Colonic mucosa (tissue), 4 donors: ENCODE results near the gene HOMER1. TPM values are rescaled to one million over a fixed set of nuclear protein-coding genes. Genes with fewer than 3 reads are reported as not detected.

Source experiments
- DNase-seq: peaks from one replicate; pipeline ENCODE4 v3.0.0-alpha.2; 2020
- H3K27ac ChIP-seq: fragments of 200-600 bp; one replicate; pipeline ENCODE4 v1.8.0; 2021
- H3K27me3 ChIP-seq: fragments of 200-600 bp; one replicate; pipeline ENCODE4 v1.8.0; 2021
- H3K36me3 ChIP-seq: fragments of 200-600 bp; one replicate; pipeline ENCODE4 v1.8.0; 2021
- H3K4me1 ChIP-seq: fragments of 200-600 bp; one replicate; pipeline ENCODE4 v1.8.0; 2021; ENCODE audit warnings: mild to moderate bottlenecking
- H3K4me3 ChIP-seq: fragments of 200-600 bp; one replicate; pipeline ENCODE4 v1.8.0; 2021
- H3K9ac ChIP-seq, 2 donors: one replicate each; pipeline ENCODE4 v1.7.0; 2013; ENCODE audit warnings: control low read depth in 2 of 2, low read depth in 2 of 2, low read length in 2 of 2
- H3K9me3 ChIP-seq: fragments of 200-600 bp; one replicate; pipeline ENCODE4 v1.8.0; 2021
- intact Hi-C: fragments of 100-400 bp; cut with DNase I; formaldehyde crosslinking; loops from one replicate; pipeline ENCODE4 v1.14.1; 2022
- total RNA-seq, 2 donors: library from RNA; stranded (reverse); fragmentation: NEBNext Ultra II Directional in 1 of 2; extraction: Animal tissue kit (Norgen Biotek cat#: 25700) in 1 of 2; gene quantifications; one replicate each; pipeline ENCODE4 v1.2.1, GENCODE V29; 2021
- TF ChIP-seq, protein P1 (sequence below): fragments of 200-600 bp; IDR thresholded peaks from one replicate; pipeline ENCODE4 v1.8.0; 2022; ENCODE audit warnings: antibody characterized with exemption, mild to moderate bottlenecking
- donor health status: healthy.
- donor health status: DM: no; HTN: no; CAD: no.
- donor health status: DM: no; HTN: no; CAD: no.

Gene HOMER1, protein sequence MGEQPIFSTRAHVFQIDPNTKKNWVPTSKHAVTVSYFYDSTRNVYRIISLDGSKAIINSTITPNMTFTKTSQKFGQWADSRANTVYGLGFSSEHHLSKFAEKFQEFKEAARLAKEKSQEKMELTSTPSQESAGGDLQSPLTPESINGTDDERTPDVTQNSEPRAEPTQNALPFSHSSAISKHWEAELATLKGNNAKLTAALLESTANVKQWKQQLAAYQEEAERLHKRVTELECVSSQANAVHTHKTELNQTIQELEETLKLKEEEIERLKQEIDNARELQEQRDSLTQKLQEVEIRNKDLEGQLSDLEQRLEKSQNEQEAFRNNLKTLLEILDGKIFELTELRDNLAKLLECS
- 1 to 10 TPM in 1 of 2 donors, under 1 TPM in 1; 0.99 to 2.3 TPM for total RNA-seq

DNA sequence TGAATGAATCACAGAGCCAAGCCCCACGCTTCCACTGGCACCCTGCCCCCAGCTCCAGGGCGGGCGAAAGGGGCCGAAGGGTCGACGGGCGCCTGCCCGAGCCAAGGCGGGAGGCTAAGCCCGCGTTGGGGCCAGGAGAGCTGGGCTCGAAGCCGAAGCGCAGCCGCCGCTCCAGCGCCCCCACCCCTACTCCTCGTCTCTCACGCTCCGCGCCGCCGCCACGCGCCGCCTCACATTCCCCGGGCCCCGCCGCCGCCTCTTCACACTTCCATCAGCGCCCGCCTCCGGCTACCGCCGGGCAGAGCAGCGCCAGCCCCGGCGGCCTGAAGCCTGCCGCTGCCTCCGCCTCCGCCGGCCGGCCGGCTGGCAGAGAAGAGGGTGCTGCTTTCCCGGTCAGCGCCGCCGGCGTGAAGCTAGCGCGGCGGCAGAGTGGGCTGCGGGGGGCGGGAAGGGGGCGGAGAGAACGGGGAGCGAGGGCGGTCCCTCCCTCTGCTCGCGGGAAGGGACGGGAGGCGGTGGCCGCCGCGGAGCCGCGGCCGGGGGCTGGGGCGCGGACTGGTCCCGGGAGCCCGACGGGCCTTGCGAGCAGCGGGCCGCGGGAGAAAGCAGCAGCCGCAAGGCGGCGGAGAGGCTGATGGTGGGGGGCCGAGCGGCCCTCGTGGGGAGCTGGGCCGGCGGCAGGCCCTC is at the start of gene HOMER1:
Gene HOMER1 (minus strand): TSS at position 431 of the 687 bp plus-strand sequence. CDS start 1,360 bp downstream, outside the sequence.
- no peaks in the 10 kb centered on the region for H3K36me3 ChIP-seq
- intact Hi-C loops = no loop called here

GRCh38 chr5:79563247-79563590 is 49.3 kb upstream of the HOMER1 start:
- no peak overlapping the region for H3K4me3 ChIP-seq
- DNase-seq = no peak
- no peaks in the 10 kb centered on the region for H3K4me1 ChIP-seq
- H3K9ac ChIP-seq = no peak overlapping the region
- no peak overlapping the region for H3K27ac ChIP-seq
- TF ChIP-seq, protein P1, sequence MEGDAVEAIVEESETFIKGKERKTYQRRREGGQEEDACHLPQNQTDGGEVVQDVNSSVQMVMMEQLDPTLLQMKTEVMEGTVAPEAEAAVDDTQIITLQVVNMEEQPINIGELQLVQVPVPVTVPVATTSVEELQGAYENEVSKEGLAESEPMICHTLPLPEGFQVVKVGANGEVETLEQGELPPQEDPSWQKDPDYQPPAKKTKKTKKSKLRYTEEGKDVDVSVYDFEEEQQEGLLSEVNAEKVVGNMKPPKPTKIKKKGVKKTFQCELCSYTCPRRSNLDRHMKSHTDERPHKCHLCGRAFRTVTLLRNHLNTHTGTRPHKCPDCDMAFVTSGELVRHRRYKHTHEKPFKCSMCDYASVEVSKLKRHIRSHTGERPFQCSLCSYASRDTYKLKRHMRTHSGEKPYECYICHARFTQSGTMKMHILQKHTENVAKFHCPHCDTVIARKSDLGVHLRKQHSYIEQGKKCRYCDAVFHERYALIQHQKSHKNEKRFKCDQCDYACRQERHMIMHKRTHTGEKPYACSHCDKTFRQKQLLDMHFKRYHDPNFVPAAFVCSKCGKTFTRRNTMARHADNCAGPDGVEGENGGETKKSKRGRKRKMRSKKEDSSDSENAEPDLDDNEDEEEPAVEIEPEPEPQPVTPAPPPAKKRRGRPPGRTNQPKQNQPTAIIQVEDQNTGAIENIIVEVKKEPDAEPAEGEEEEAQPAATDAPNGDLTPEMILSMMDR = no peak
- intact Hi-C loops = no loop called here
- no peaks in the 10 kb centered on the region for H3K9me3 ChIP-seq
- H3K36me3 ChIP-seq = no peaks in the 10 kb centered on the region
- H3K27me3 ChIP-seq = no peaks in the 10 kb centered on the region

More for the DNA sequence above, at the start of gene HOMER1:
- H3K9me3 ChIP-seq = no peaks in the 10 kb centered on the region
- peak; percentile 74 for DNase-seq
- no peaks in the 10 kb centered on the region for H3K4me1 ChIP-seq
- peak within 1 kb of the TSS; percentile 94 for H3K27ac ChIP-seq
- H3K4me3 ChIP-seq = peak within 1 kb of the TSS; percentile 70
- TF ChIP-seq, protein P1 = no peak
- peaks cover 18% of the 10 kb centered on the region for H3K27me3 ChIP-seq
- H3K9ac ChIP-seq = peak within 1 kb of the TSS; percentile 83 to 96

- H3K36me3 ChIP-seq = no peaks in the 10 kb centered on the region
- no peaks in the 10 kb centered on the region for H3K27me3 ChIP-seq
- no peak for DNase-seq
- TF ChIP-seq, protein P1 = no peak
- H3K9me3 ChIP-seq = no peaks in the 10 kb centered on the region
- no peaks in the 10 kb centered on the region for H3K4me1 ChIP-seq
- intact Hi-C loops = no loop called here
- H3K27ac ChIP-seq = no peak overlapping the region
- no peak overlapping the region for H3K9ac ChIP-seq
- no peak overlapping the region for H3K4me3 ChIP-seq
Measured at GRCh38 chr5:79562351-79563246, 48.7 kb upstream of the HOMER1 start.

- Histone ChIP-seq H3K9ac (no peak overlapping the region), H3K4me3 (no peak overlapping the region), H3K9me3 (no peaks in the 10 kb centered on the region), H3K4me1 (no peaks in the 10 kb centered on the region), H3K36me3 (no peaks in the 10 kb centered on the region), H3K27ac (no peak overlapping the region), H3K27me3 (no peaks in the 10 kb centered on the region)
- TF ChIP-seq, protein P1 = no peak
- no peak for DNase-seq
- intact Hi-C loops = no loop called here
Measured at GRCh38 chr5:79561525-79561893, 47.6 kb upstream of the HOMER1 start.
